NCI-H226 (cell line): ENCODE results near the gene ADARB1.
A peak's percentile ranks its signal among the peaks of the same experiment; 100 is the strongest.
"Not testable (repeated sequence)": the region's sequence is repeated elsewhere in the genome, so short reads cannot be mapped to it uniquely, and the experiment has no call there.

Source experiments
- DNase-seq: peaks from one replicate; pipeline ENCODE4 v3.0.0-alpha.2; 2015

The ADARB1 gene

GRCh38 chr21:45074048-45074817 lies at the start of gene ADARB1:
Gene ADARB1, plus strand, starts transcription at chr21:45074580. Its CDS starts 97,077 bp downstream, at chr21:45171657.
- DNase-seq = peak; percentile 33

- DNase-seq = no peak
These were observed 48.2 kb upstream of the ADARB1 start for GRCh38 chr21:45026066-45026745.

- no peak for DNase-seq
These were observed 47.6 kb upstream of the ADARB1 start for GRCh38 chr21:45026826-45027225.

- no peak for DNase-seq
These were observed 46.9 kb upstream of the ADARB1 start for GRCh38 chr21:45027241-45028196.

- not testable (repeated sequence) for DNase-seq
These were observed 45.7 kb upstream of the ADARB1 start for GRCh38 chr21:45028645-45029044.

GRCh38 chr21:45029298-45029947 lies 45.0 kb upstream of the ADARB1 start:
- no peak for DNase-seq

GRCh38 chr21:45029948-45030681 lies 44.3 kb upstream of the ADARB1 start:
- DNase-seq = no peak

- DNase-seq = no peak
These were observed 43.5 kb upstream of the ADARB1 start for GRCh38 chr21:45030682-45031570.

- DNase-seq = no peak
These were observed 42.7 kb upstream of the ADARB1 start for GRCh38 chr21:45031571-45032191.

- DNase-seq = no peak
These were observed 42.0 kb upstream of the ADARB1 start for GRCh38 chr21:45032332-45032731.

GRCh38 chr21:45032977-45033710 lies 41.2 kb upstream of the ADARB1 start:
- DNase-seq = no peak

- DNase-seq = no peak
These were observed 40.4 kb upstream of the ADARB1 start for GRCh38 chr21:45033791-45034555.

GRCh38 chr21:45034556-45035476 lies 39.6 kb upstream of the ADARB1 start:
- no peak for DNase-seq

GRCh38 chr21:45035477-45035848 lies 38.9 kb upstream of the ADARB1 start:
- DNase-seq = no peak

- no peak for DNase-seq
These were observed 37.8 kb upstream of the ADARB1 start for GRCh38 chr21:45036630-45037029.

- no peak for DNase-seq
These were observed 36.4 kb upstream of the ADARB1 start for GRCh38 chr21:45037986-45038385.

- no peak for DNase-seq
These were observed 34.8 kb upstream of the ADARB1 start for GRCh38 chr21:45039317-45040156.
